HG03159 (cell line): ENCODE data around the gene CPVL.
"Not testable (repeated sequence)": the region's sequence is repeated elsewhere in the genome, so short reads cannot be mapped to it uniquely, and the experiment has no call there.

Experiments used
- ATAC-seq: cut with Tn5 transposase; IDR thresholded peaks from one replicate; pipeline ENCODE4 v1.9.1; 2021; ENCODE audit warnings: mild to moderate bottlenecking, moderate library complexity; ENCODE audit not compliant: unreplicated experiment

The CPVL gene

DNA sequence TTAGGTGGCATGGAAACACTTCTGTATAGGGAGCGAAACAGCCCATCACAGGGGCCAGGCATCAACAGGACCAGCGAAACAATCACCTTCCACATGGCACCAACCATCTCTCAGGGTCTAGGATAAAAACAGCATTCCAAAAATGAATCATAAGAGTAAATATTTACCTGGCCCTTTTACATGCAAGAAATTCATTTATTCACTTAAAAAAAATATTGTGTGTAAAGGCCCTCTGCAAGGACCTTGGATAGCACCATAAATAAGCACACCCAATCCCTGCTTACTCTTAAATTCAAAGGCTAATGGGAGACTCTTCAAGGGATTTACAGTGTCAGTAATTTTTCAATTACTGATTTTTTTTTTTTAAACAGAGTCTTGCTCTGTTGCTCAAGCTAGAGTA is 25.4 kb downstream of the CPVL start:
- ATAC-seq = no peak

GRCh38 chr7:29119538-29119937 is 26.8 kb downstream of the CPVL start:
- no peak for ATAC-seq

- no peak for ATAC-seq
These were observed 29.8 kb downstream of the CPVL start for GRCh38 chr7:29116361-29117200.

DNA sequence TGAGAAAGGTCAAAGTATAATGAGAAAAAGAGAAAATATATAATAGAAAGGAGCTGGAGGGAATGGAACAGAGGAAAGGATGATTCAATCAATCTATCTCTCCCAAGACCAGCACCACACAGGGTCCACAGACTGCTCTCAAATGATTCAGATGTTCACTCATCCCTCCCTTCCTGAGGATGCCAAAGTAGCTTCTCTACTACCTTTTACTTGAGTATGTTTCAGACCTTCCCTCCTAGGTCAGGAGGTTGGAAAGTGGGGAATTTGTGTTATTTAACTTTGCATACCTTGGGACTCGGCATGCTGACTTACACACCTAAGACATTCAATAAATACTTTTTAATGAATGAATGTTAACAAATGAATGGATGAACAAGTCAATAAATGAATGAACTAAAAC is 30.6 kb downstream of the CPVL start:
- no peak for ATAC-seq

DNA sequence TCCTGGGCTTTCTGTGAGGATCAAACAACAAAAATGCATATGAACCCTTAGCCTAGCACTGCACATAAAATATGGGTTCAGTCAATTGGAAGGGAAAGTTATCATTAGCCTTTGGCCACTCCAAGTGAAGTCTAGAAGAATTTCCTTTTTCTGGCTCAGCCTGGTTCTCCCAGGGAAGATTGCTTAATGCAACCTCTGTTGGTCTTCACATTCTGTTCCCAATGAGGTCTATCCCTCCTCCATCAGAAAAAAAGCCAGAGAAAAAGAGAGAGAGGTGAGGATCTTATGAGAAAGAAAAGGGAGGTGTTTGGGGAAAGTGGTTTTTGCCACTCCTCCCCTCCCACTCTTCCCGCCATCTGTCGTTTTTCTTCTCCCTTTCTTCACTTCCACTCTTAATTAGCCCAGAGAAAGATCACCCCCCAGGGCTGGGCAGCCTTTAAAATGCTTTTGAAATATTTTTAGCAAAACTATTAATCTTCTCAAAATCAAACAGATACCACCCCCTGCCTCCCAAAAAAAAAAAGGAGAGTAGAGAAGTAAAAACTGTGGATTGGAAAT is 31.1 kb downstream of the CPVL start:
- ATAC-seq = no peak

GRCh38 chr7:29114266-29114665 is 32.1 kb downstream of the CPVL start:
- ATAC-seq = not testable (repeated sequence)

- no peak for ATAC-seq
These were observed 32.8 kb downstream of the CPVL start for GRCh38 chr7:29113384-29114102.

GRCh38 chr7:29112721-29113120 is 33.6 kb downstream of the CPVL start:
- ATAC-seq = no peak

- ATAC-seq = no peak
These were observed 36.4 kb downstream of the CPVL start for GRCh38 chr7:29109899-29110298.

DNA sequence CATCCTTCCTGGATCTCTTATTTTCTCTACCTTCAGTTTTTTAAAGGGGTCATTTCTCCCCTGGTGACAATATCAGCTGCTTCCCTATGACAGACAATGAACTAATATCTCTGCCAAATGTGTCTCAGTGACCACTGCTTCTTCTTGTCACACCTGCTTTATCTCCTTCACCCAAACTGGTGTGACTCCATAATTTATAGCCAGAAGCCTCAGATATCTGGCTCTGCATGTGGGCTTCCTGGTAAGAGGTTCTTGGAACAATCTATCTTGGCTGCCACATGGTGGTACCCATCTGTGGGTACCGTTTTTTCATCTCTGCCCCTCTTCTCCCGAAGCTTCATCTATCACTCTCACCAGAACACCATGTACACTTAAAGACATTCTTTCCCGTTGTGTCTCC is 37.0 kb downstream of the CPVL start:
- no peak for ATAC-seq

GRCh38 chr7:29107056-29107455 is 39.3 kb downstream of the CPVL start:
- ATAC-seq = no peak

GRCh38 chr7:29106669-29106988 is 39.7 kb downstream of the CPVL start:
- ATAC-seq = no peak

DNA sequence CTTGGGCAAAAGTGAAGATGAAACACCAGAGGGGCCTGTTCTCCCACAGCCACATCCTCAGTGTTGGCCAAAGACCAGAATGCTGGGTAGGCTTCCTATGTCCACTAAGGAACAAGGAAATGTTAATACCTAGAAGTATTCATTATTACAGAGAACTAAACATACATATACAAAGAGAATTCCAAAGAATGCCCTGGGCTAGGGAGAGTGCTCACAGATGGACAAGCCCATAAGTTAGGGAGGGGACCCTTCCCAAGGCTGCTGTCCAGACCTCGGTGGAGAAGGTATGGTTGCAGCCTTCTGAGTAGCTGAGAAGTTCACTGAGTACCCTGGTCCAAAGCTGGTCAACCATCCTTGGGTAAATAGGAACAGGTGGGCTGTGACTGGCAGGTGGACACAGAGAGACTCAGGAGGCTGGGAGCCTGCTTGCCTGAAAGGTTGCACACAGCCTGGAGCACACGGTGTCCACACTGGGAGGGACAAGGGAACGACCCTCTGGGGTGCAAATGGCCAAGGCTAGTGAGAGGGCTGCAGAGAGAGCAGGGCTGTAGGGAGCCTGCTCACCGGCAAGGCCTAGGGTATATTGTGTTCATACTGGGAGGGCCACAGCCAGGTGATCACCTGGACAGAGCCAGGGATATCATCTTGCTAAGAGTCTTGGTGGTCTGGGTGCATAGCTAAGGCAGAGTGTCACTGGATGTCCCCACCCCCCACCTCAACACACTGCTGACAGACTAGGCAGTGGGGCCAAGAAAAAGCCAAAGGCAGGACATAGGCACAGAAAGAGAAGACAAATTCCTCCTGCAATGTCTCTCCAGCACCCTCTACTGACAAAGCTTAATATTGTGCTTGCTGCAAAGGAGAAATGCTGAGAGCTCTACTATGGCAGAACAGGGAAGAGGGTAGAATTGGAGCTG is 40.3 kb downstream of the CPVL start:
- no peak for ATAC-seq

DNA sequence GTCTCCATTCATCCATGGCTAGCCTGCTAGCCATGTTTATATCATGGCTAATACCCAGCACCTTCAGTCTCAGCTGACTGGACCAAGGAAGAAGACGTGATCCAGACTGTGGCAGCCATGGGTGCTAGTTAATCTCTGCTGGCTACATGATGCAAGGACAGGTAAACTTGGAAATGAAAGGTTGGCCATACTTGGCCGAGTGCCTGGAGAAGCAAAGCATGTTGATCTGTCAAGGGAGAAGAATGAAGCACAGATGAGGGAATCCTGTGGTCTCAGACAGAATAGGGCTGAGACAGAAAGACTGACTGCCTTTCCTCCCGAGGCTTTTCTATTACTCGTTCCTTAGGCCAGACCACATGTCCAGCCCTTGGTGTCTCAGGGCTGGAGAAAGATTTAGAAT is 41.1 kb downstream of the CPVL start:
- ATAC-seq = no peak

DNA sequence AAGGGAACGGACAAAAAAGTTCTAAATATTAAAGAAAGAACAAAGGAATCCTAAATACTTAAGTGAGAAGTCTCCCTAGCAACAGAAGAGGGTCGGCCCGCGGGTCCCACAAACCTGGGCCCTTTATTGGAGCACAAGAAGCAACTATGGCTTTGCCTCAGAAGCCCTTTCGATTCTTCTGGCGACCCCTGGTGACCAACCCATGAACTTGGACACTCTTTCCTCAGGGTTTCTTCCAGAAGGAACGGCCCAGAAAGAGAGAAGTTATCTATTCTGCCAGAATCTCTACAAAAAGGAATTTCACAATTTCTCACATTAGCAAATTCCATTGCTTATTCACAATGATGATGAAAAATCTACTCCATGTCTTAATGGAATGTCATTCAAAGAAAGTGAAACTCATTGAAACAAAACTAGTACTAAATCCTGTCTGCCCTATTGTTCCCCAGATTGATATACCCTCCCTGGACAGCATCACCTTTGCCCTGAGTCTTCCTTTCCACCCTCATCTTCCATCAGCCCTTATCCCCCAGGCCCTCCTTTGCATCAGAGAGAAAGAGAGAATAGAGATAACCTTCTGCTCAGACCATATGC is 43.7 kb downstream of the CPVL start:
- no peak for ATAC-seq

DNA sequence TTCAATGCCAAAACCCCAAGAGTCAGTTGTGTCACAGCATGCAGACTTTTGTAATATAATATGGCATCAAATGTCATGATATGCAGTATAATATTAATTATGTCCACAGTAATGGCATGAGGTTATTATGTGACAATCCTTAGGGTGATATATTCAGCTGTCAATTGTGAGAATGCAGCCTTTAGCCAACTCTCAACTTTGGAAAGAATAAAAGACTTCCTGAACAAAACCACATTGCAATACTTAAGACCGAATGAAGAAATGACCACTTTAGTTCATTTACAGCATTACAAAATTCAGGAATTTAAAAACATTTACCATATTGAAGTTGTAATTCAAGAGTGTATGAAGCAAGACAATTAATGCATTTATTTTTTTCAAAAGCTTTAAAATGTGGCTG is 45.4 kb downstream of the CPVL start:
- no peak for ATAC-seq

GRCh38 chr7:29099896-29100847 is 46.2 kb downstream of the CPVL start:
- no peak for ATAC-seq

DNA sequence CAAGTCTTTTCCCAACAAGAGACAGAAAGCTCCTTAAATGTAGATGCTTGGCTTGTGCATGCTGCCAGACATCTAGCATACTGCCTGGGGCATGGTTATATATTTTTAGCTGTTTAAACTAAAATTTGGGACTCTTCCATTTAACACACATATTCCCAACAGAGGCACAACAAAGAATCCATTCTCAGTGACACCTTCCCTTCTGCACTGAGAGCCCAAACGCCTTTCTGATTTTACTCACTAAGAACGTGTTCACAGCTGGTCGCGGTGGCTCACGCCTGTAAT is 49.9 kb downstream of the CPVL start:
- no peak for ATAC-seq

- ATAC-seq = no peak
These were observed 50.5 kb downstream of the CPVL start for GRCh38 chr7:29095631-29096445.
